Measurements from ENCODE around the gene LRRK1.

- no peak for TF ChIP-seq CTCF (IDR thresholded peaks at IDR 0.05)
- TF ChIP-seq EZH2 (IDR thresholded peaks at IDR 0.05; ENCODE audit: borderline replicate concordance, insufficient read depth, low read depth, low read length, poor library complexity, severe bottlenecking), result no peak
Measured at GRCh38 chr15:100891307-100892012, 27.7 kb upstream of the LRRK1 start.
